ENCODE measurements around the gene CBY1. TPM values are rescaled to one million over a fixed set of nuclear protein-coding genes. Genes with fewer than 3 reads are reported as not detected.
"Not testable (repeated sequence)": the region's sequence is repeated elsewhere in the genome, so short reads cannot be mapped to it uniquely, and the experiment has no call there.

The CBY1 gene
- total RNA-seq, 1 donor from 2014 or later = 53.5 TPM

DNA sequence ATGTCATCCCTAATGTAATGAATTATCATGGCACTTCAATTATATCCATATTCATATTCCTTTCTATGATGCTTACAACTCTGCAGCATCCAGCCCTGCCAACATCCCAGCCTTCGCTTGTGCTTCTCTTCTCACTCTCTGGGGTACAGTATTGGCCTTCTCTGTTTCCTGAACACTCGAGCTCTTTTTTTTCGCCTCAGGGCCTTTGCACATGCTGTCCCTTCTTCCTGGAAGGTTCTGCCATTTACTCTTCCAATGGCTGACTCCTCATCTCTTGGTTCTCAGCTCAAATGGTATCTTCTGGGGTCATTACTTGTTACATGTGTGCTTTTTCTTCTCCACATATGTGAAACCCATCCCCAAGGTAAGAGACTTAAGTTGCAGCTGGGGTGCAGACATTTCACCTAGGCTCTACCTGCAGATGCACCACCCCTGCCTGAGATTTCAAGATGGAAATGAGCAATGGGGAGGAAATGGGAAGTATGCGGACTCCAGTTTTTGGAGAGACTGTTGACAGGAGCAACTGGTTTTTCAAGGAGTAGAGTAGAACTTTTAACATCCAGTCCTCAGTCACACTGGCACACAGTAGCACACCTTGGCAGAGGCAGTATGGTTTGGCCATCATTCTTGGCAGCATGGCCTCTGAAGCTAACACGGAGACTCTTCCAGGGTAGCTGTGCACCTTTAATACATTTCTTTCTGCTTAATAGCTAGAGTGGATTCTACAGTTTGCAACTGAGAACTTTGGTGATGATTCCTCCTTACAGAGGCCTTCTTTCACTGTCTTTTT is 44.0 kb upstream of the CBY1 start:
- Mint-ChIP-seq H3K4me3 (no peak overlapping the region), H3K27me3 (no peaks in the 10 kb centered on the region), H3K9me3 (no peaks in the 10 kb centered on the region), H3K36me3 (peaks cover 26% of the 10 kb centered on the region), H3K27ac (no peak overlapping the region), H3K4me1 (ENCODE audit: unreplicated experiment) (no peaks in the 10 kb centered on the region)
- DNase-seq (ENCODE audit: extremely low spot score, unreplicated experiment) = no peak
- TF ChIP-seq, protein P1, sequence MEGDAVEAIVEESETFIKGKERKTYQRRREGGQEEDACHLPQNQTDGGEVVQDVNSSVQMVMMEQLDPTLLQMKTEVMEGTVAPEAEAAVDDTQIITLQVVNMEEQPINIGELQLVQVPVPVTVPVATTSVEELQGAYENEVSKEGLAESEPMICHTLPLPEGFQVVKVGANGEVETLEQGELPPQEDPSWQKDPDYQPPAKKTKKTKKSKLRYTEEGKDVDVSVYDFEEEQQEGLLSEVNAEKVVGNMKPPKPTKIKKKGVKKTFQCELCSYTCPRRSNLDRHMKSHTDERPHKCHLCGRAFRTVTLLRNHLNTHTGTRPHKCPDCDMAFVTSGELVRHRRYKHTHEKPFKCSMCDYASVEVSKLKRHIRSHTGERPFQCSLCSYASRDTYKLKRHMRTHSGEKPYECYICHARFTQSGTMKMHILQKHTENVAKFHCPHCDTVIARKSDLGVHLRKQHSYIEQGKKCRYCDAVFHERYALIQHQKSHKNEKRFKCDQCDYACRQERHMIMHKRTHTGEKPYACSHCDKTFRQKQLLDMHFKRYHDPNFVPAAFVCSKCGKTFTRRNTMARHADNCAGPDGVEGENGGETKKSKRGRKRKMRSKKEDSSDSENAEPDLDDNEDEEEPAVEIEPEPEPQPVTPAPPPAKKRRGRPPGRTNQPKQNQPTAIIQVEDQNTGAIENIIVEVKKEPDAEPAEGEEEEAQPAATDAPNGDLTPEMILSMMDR (conservative IDR thresholded peaks at IDR 0.05) = no peak

DNA sequence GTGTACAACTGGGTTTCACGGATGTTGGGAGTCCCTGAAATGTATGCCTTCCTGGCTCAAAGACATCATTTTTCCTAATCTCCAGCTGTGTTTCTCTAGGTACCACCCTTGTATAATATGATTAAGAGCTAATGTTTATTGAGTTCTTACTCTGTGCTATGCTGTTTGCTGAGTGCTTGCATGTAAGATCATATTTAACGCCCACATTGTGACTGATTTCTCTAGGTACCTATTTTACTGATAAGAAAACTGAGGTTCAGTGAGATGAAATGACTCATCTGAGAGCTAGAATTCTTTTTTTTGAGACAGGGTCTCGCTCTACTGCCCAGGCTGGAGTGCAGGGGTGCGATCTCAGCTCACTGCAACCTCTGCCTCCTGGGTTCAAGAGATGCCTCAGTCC is 42.9 kb upstream of the CBY1 start:
- Mint-ChIP-seq H3K9me3 (no peaks in the 10 kb centered on the region), H3K4me3 (no peak overlapping the region), H3K4me1 (ENCODE audit: unreplicated experiment) (no peaks in the 10 kb centered on the region), H3K27me3 (no peaks in the 10 kb centered on the region), H3K27ac (no peak overlapping the region), H3K36me3 (peaks cover 38% of the 10 kb centered on the region)
- TF ChIP-seq, protein P1 (conservative IDR thresholded peaks at IDR 0.05) = no peak
- DNase-seq (ENCODE audit: extremely low spot score, unreplicated experiment) = no peak

- H3K9me3 Mint-ChIP-seq = no peaks in the 10 kb centered on the region
- no peak for DNase-seq (ENCODE audit: extremely low spot score, unreplicated experiment)
- no peak overlapping the region for H3K4me3 Mint-ChIP-seq
- no peaks in the 10 kb centered on the region for H3K27me3 Mint-ChIP-seq
- H3K27ac Mint-ChIP-seq = no peak overlapping the region
- TF ChIP-seq, protein P1 (conservative IDR thresholded peaks at IDR 0.05) = no peak
- peaks cover 45% of the 10 kb centered on the region for H3K36me3 Mint-ChIP-seq
- no peaks in the 10 kb centered on the region for H3K4me1 Mint-ChIP-seq (ENCODE audit: unreplicated experiment)
These were observed 41.9 kb upstream of the CBY1 start for GRCh38 chr22:38614332-38615063.

- not testable (repeated sequence) for H3K27me3 Mint-ChIP-seq; H3K9me3 Mint-ChIP-seq; H3K27ac Mint-ChIP-seq; H3K4me3 Mint-ChIP-seq; DNase-seq (ENCODE audit: extremely low spot score, unreplicated experiment); H3K4me1 Mint-ChIP-seq (ENCODE audit: unreplicated experiment)
- peaks cover 48% of the 10 kb centered on the region for H3K36me3 Mint-ChIP-seq
These were observed 41.4 kb upstream of the CBY1 start for GRCh38 chr22:38615064-38615405.

DNA sequence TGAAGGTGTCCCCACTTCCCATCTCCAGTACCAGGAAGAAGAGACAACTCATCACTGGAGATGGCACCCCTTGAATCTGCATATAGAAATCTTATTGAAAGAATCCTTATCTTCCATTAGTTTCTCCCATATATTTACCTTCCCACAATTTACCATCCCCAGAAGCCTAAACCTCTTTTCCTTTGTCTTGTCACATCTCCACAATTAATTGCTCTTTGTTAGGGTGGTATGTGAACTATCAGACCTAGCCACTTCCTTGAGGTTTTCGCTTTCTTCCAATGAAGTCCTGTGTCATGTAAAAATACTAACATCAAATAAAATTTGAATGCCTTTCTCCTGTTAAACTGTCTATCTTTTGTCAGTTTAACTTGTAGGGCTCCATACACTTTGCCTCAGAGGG is 38.2 kb upstream of the CBY1 start:
- peaks cover 38% of the 10 kb centered on the region for H3K36me3 Mint-ChIP-seq
- TF ChIP-seq, protein P1 (conservative IDR thresholded peaks at IDR 0.05) = no peak
- no peak overlapping the region for H3K27ac Mint-ChIP-seq
- no peaks in the 10 kb centered on the region for H3K27me3 Mint-ChIP-seq
- H3K4me3 Mint-ChIP-seq = no peak overlapping the region
- H3K9me3 Mint-ChIP-seq = no peaks in the 10 kb centered on the region
- H3K4me1 Mint-ChIP-seq (ENCODE audit: unreplicated experiment) = no peaks in the 10 kb centered on the region
- DNase-seq (ENCODE audit: extremely low spot score, unreplicated experiment) = no peak

DNA sequence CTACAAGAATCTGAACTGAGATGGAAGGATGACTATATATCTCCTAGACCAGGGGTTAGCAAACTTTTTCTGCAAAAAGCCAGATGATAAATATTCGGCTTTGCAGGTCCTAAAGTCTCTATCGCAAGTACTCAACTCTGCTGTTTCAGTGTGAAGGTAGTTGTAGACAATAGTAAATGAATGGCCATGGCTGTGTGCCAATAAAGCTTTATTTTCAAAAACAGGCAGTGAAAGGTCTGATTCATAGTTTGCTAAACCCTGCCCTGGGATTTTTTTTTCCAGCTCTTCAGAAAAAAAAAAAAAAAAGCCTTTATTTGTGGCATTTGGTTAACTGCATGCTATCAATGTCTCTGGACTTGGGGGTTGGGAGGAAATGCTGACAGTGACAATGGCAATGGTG is 37.8 kb upstream of the CBY1 start:
- H3K9me3 Mint-ChIP-seq = no peaks in the 10 kb centered on the region
- peaks cover 38% of the 10 kb centered on the region for H3K36me3 Mint-ChIP-seq
- TF ChIP-seq, protein P1 (conservative IDR thresholded peaks at IDR 0.05) = no peak
- no peaks in the 10 kb centered on the region for H3K27me3 Mint-ChIP-seq
- H3K4me1 Mint-ChIP-seq (ENCODE audit: unreplicated experiment) = no peaks in the 10 kb centered on the region
- H3K27ac Mint-ChIP-seq = no peak overlapping the region
- no peak overlapping the region for H3K4me3 Mint-ChIP-seq
- no peak for DNase-seq (ENCODE audit: extremely low spot score, unreplicated experiment)
